Measurements from ENCODE around the gene EPB42.

- TF ChIP-seq, protein P1, sequence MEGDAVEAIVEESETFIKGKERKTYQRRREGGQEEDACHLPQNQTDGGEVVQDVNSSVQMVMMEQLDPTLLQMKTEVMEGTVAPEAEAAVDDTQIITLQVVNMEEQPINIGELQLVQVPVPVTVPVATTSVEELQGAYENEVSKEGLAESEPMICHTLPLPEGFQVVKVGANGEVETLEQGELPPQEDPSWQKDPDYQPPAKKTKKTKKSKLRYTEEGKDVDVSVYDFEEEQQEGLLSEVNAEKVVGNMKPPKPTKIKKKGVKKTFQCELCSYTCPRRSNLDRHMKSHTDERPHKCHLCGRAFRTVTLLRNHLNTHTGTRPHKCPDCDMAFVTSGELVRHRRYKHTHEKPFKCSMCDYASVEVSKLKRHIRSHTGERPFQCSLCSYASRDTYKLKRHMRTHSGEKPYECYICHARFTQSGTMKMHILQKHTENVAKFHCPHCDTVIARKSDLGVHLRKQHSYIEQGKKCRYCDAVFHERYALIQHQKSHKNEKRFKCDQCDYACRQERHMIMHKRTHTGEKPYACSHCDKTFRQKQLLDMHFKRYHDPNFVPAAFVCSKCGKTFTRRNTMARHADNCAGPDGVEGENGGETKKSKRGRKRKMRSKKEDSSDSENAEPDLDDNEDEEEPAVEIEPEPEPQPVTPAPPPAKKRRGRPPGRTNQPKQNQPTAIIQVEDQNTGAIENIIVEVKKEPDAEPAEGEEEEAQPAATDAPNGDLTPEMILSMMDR (IDR thresholded peaks at IDR 0.05), result no peak
- TF ChIP-seq EP300 (IDR thresholded peaks at IDR 0.05) (no peak), POLR2A (IDR thresholded peaks at IDR 0.05) (no peak)
These were observed at the start of gene EPB42 for GRCh38 chr15:43220991-43221403.
